ENCODE measurements around the gene CHSY1. TPM values are rescaled to one million over a fixed set of nuclear protein-coding genes. Genes with fewer than 3 reads are reported as not detected.

The CHSY1 gene
- total and polyA plus RNA-seq, 10 of the 15 experiments (the other 5 are each of a cell fraction or from before 2014, with no cell fraction given) = 1.4 to 31.2 (median 10.5) TPM

GRCh38 chr15:101159936-101160815 is 91.7 kb downstream of the CHSY1 start (continued):
- no peak for TF ChIP-seq E2F8 (IDR thresholded peaks at IDR 0.05; ENCODE audit: low read depth, partially characterized antibody)

GRCh38 chr15:101159096-101159935 is 92.5 kb downstream of the CHSY1 start:
- Histone ChIP-seq H3K4me1 (ENCODE audit: control insufficient read depth, insufficient read depth, low read length) (peaks cover 17% of the 10 kb centered on the region), H4K20me1 (ENCODE audit: control insufficient read depth, insufficient read depth) (no peaks in the 10 kb centered on the region), H2AFZ (ENCODE audit: control insufficient read depth, low read depth, low read length) (no peak overlapping the region), H3K27me3 (replicated peaks in 1 of 2; ENCODE audit: control insufficient read depth in 2 of 2, insufficient read depth in 2 of 2, low read length in 1 of 2) (no peaks in the 10 kb centered on the region), H3K79me2 (ENCODE audit: control insufficient read depth, insufficient read depth, low read length) (no peaks in the 10 kb centered on the region), H3K36me3 (ENCODE audit: control insufficient read depth in 2 of 2, insufficient read depth in 2 of 2, low read length in 1 of 2) (no peaks in the 10 kb centered on the region), H3K9me3 (replicated peaks; ENCODE audit: control insufficient read depth, insufficient read depth, low read length) (no peaks in the 10 kb centered on the region; the same call in 2 of the 3 replicates), H3K4me3 (no peak overlapping the region), H3K4me2 (ENCODE audit: control insufficient read depth, insufficient read depth) (no peak overlapping the region), H3K9ac (ENCODE audit: control insufficient read depth, insufficient read depth, low read length) (no peak overlapping the region), H3K27ac (ENCODE audit: control insufficient read depth, insufficient read depth) (no peak overlapping the region)
- ATAC-seq (peak; percentile 13), FAIRE-seq (no peak), DNase-seq (ENCODE audit: low read depth, low spot score) (no peak)
- RAD21 ChIA-PET (ENCODE audit: unreplicated experiment) = interaction anchor here (0.6 to 1.5 kb wide), 6 partner anchors 32 to 104 kb away, joined by 3 read pairs; no protein-coding TSS in a partner anchor
- CTCF ChIA-PET = interaction anchor here (0.6 to 1.7 kb wide), 6 partner anchors 9 to 99 kb away, joined by 3 to 6 read pairs (median 4); no protein-coding TSS in a partner anchor
- 37% methylated on average over 15 of the region's 15 CpGs for WGBS (ENCODE audit: insufficient coverage, insufficient replicate concordance, low lambda C conversion rate, missing lambda C conversion rate)
- SMC1A ChIA-PET (ENCODE audit: uncharacterized antibody, unreplicated experiment) = interaction anchor here (0.9 to 2.1 kb wide), 16 partner anchors 10 to 104 kb away, joined by 3 to 7 read pairs (median 3); partner anchors contain the start of gene CHSY1
- in situ Hi-C loops (cut with MboI) = no loop called here
- intact Hi-C loops (cut with micrococcal nuclease; ENCODE audit: unreplicated experiment) = no loop called here
- POLR2A ChIA-PET = interaction anchor here (1.4 to 1.6 kb wide), 2 partner anchors 11 to 88 kb away, joined by 4 read pairs; no protein-coding TSS in a partner anchor
- BruUV-seq (replicated peaks) = no TSS peak
- TF ChIP-seq RAD21 (IDR thresholded peaks at IDR 0.05; ENCODE audit: insufficient read depth, low read depth, low read length) = no peak
- TF ChIP-seq ASH2L (IDR thresholded peaks at IDR 0.05; ENCODE audit: borderline replicate concordance, low read depth) = no peak
- TF ChIP-seq CBX5 (IDR thresholded peaks at IDR 0.05; ENCODE audit: low read depth) = no peak
- TF ChIP-seq TAF1 (IDR thresholded peaks at IDR 0.05; ENCODE audit: borderline replicate concordance, low read depth, low read length) = no peak
- TF ChIP-seq CHD2 (IDR thresholded peaks at IDR 0.05; ENCODE audit: borderline replicate concordance, low read depth, low read length) = no peak
- TF ChIP-seq BMI1 (IDR thresholded peaks at IDR 0.05; ENCODE audit: borderline replicate concordance) = no peak
- no peak for TF ChIP-seq USF2 (IDR thresholded peaks at IDR 0.05; ENCODE audit: borderline replicate concordance, low read depth, low read length)
- 0 out of 4 replicates have a peak, but pooled peaks of 1 of the 2 experiments have one; percentile 8 for TF ChIP-seq BHLHE40 (IDR thresholded peaks at IDR 0.05; ENCODE audit: borderline replicate concordance in 1 of 2, low read depth in 2 of 2, low read length in 1 of 2)
- no peak for TF ChIP-seq EED (IDR thresholded peaks at IDR 0.05; ENCODE audit: low read depth)
- TF ChIP-seq RAD51 (IDR thresholded peaks at IDR 0.05) = no peak
- TF ChIP-seq RELB (IDR thresholded peaks at IDR 0.05; ENCODE audit: low read depth) = peak; percentile 56; the same call in 1 of the 2 replicates
- TF ChIP-seq IKZF1 (conservative IDR thresholded peaks at IDR 0.05) = peak; percentile 82
- TF ChIP-seq ZNF24 (IDR thresholded peaks at IDR 0.05) = no peak

All from GM12878 (cell line).